HG03460 (cell line): ENCODE results near the gene SMARCC2.
A peak's percentile ranks its signal among the peaks of the same experiment; 100 is the strongest.

Experiments used
- ATAC-seq: cut with Tn5 transposase; IDR thresholded peaks from one replicate; pipeline ENCODE4 v1.9.1; 2021; ENCODE audit not compliant: unreplicated experiment

The SMARCC2 gene

DNA sequence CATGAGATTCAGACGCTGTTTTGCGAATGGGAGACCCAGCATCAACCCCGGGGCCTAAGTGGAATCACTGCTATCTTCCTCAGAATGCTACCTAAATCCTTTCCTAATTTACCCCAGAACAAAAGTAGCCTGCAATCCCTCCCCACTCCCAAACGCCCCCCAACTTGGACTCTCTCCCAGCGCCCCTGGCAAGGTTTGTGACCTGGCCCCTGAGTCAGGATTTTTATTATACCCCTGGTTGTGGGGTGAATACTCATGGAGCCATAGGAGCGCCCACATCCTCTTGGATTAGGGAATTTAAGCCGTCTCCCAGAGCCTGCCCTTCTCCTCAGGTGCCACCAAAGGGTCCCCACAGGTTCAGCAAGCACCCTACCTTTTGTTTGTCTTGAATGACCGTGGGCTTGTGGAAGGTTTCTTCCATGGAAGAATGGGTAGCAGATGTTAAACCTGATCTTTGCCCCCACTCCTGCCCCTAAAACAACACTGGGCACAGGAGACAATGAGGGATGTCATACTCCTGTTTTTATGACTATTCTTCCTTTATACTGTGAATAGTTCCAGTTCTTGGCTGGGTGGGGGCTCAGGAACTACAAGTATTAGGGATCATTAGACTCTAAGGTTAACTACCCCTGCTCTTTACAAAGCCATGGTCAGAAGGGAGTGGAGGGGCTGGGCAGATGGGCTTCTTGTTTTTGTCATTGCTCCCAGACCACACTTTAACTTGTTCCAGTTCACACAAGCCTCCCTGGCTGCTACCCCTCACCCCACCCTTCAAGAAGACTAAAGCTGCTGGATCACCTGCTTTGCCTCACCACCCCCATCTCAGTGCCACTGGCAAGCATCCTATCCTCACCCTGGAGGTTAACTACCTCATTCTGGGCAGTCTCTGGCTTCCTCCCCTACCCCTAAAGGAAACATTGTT is 36.3 kb downstream of the SMARCC2 start:
- ATAC-seq: no peak

- peak; percentile 84 for ATAC-seq
Observed at GRCh38 chr12:56152132-56152755, 37.0 kb downstream of the SMARCC2 start, which contains the start of gene MYL6B. Gene MYL6B, plus strand, starts transcription at chr12:56152587. Its CDS starts 1,332 bp downstream, at chr12:56153919.

DNA sequence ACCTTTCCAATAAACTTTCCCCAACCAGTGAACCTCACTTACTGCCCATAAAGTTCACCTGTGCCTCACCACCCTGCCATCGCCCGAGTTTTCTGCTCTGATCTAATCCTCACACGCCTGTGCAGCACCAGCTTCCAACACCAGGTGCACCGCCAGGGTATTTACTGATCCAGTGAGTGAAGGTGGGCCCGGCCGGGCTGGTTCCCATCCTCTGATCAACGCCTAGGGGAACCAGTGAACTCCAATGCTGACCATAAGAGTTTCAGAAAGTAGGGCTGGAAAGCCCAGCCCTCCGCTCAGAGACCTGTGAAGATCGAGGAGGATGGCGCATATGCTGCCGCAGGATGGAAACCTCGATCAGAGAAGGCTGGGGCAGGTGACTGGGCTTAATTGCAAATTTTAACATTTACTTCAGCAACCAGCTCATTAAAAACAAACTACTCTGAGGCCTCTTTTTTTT is 37.6 kb downstream of the SMARCC2 start:
- ATAC-seq: peak; percentile 41

DNA sequence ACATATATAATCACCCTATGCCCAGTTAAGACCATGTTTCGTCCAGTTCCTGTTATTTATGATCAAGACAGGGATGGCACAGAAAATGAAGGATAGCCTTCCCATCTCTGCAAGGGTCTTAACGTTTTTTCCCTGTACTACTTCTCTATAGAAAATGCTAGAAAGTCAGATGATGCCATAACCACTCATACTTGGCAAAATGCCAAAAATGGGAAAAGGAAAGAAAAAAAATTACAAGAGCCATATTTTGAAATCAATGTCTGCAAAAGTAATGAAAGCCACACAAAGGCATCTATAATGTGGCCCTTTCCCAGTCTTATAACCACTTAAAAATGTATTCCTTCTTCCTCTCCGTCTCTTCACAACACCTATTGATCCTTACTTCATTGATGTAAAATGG is 38.7 kb downstream of the SMARCC2 start:
- no peak for ATAC-seq

GRCh38 chr12:56146492-56147460 is 42.5 kb downstream of the SMARCC2 start:
- no peak for ATAC-seq

- ATAC-seq: no peak
Observed at GRCh38 chr12:56145217-56145616, 44.1 kb downstream of the SMARCC2 start.

GRCh38 chr12:56143870-56144269 is 45.4 kb downstream of the SMARCC2 start:
- no peak for ATAC-seq

DNA sequence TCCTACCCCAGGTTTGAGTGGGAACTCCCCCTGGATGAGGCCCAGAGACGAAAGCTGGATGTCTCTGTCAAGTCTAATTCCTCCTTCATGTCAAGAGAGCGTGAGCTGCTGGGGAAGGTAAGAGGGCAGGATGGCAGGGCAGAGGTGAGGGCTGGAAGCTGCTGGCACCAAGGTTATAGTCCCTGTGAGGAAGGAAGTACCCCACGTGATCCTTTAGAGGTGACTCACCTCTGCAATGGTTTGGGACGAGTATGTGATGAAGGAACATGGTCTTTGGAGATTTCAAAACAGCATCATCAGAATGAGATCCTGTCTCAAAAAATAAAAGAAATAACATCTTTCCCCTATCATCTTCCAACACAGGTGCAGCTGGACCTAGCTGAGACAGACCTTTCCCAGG is 46.1 kb downstream of the SMARCC2 start:
- no peak for ATAC-seq

- ATAC-seq: no peak
Observed at GRCh38 chr12:56141946-56142784, 47.1 kb downstream of the SMARCC2 start.

DNA sequence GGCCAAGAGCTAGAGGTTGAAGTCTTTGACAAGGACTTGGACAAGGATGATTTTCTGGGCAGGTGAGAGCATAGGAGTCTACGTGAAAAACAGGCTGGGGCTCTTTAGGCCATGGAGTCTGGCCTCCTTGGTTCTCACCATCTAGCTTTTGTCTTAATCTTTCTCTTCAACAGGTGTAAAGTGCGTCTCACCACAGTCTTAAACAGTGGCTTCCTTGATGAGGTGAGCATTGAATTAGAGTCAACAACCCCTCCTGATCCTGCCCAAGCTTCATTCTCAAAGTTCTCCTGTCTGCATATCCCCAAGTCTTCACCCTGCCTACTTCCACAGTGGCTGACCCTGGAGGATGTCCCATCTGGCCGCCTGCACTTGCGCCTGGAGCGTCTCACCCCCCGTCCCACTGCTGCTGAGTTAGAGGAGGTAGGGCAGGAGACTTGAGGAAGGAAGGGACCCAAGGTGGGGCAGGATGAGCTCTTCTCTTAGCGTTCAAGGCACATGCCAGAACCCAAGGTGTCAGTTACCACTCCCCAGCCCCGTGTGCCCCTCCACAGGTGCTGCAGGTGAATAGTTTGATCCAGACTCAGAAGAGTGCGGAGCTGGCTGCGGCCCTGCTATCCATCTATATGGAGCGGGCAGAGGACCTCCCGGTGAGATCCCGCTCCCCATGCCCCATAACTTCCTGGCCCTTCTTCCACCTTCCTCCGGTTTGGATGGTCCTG is 51.3 kb downstream of the SMARCC2 start:
- no peak for ATAC-seq

DNA sequence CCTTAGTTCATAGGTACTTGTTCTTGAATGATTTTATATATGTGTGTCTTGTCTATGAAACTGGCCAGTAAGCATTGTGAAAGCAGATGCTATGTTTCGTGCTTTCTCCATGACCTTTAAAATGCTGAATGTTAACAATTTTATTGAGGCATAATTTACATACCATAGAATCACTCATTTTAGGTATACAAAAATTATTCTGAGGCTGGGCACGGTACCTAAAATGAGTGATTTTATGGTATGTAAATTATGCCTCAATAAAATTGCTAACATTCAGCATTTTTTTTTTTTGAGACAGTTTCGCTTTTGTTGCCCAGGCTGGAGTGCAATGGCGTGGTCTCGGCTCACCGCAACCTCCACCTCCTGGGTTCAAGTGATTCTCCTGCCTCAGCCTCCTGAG is 54.4 kb downstream of the SMARCC2 start:
- ATAC-seq: no peak

- ATAC-seq: no peak
Observed at GRCh38 chr12:56130876-56131275, 58.4 kb downstream of the SMARCC2 start.

DNA sequence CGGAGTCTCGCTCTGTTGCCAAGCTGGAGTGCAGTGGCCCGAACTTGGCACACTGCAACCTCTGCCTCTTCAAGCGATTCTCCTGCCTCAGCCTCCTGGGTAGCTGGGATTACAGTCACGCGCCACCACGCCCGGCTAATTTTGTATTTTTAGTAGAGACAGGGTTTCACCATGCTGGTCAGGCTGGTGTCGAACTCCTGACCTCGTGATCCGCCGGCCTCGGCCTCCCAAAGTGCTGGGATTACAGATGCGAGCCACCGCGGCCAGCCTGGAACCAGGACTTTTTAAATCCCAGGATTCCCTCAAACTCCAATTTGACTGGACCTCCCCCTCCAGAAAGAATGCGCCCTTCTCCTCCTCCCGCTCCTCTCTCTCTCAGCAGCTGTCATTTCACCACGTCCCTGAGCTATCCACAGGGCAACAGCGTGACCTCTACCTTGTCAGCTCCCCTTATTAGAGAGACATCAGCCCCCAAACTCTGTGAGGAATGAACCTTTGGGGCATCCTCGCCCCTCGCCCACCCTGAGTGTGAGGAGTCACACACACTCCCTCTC is 59.3 kb downstream of the SMARCC2 start:
- ATAC-seq: no peak

DNA sequence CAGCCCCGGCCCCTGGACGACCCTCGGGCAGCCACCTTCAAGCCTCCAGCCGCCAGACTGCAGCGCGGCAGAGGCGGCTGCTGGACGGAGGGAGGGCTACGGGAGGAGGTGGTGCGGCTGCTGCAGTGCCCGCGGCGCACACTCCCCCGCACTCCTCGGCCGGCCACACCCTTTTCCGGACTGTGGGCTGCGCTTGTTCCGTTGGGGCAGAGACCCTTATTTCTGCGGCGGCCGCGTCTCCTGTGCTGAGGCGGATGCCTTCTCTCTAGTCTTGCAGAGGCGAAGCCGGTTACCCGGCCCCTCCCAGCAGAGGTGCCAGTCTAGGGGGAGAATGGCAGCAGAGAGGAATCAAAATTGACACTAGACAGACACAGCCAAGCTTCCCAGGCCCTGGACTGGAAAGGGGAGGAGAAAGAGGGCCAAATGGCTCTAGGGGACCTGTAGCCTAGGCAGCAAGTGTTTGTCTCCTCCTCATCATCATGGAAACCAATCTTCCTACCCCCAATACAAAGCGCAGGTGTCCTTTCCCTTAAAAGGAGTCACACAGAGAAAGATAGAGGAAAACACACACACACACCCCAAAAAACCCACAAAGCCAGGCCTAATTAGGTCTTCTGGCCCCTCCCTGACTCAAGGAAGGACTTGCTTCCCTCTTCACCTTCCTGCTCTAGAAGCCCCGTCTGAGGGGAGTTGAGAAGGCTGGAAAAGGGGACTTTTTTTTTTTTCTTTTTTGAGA is 59.9 kb downstream of the SMARCC2 start:
- ATAC-seq: peak; percentile 35

DNA sequence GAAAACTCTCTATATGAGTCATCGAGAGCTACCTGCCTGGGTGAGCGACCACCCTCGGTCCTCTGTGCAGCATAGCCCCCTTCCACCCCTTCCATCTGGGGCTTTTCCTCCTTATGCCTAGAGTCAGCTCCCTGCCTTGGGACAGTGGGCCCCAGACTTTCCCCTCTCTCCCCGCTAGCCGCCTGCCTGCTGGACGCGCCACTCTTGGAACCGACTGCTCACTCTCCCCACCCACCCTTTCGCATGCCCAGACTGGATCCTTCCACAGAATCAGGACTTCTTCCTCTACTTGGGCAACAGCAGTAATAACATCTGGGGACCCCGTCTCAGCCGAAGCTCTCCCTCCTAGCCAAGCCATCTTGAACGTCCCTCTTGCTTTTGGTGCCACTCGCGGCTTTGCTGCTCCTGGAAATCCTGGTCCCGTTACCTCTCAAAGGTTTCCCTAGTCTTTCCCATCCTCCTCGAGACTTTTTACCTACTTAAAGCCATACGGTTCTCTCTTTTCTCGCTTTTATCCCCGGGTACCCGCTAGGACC is 60.5 kb downstream of the SMARCC2 start:
- no peak for ATAC-seq

DNA sequence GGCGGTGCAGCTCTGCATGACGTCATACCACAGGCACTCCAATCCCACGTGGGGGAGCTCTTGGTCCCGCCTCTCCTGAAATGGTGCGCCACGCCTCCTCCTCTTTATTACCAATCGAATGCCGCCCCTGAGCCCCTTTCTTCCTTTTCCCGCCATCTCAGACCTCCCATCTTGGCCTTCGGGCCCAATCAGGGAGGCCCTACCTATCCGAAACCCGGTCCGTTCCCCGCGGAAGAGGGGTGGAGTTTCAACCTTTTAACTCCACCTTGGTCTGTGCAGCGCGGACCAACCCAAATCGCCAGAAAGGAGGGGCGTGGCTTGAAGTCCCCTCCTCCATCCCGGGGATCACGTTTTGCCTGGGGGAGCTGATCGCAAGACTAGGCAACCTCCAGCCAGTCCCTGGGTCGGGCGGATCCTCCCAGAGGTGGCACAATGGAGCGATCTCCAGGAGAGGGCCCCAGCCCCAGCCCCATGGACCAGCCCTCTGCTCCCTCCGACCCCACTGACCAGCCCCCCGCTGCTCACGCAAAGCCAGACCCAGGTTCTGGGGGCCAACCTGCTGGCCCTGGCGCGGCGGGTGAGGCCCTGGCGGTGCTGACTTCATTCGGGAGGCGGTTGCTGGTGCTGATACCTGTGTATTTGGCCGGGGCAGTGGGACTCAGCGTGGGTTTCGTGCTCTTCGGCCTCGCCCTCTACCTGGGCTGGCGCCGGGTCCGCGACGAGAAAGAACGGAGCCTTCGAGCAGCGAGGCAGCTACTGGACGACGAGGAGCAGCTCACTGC is 61.2 kb downstream of the SMARCC2 start, which contains the start of gene ESYT1:
ESYT1 (plus strand) TSS at position 380 of the 782 bp plus-strand sequence; CDS start at position 433, 53 bp downstream.
- peak; percentile 84 for ATAC-seq

GRCh38 chr12:56127485-56127887 is 61.8 kb downstream of the SMARCC2 start:
- no peak for ATAC-seq
